Hepatocyte (in vitro differentiated cells): Measurements from ENCODE around the gene NOL9. TPM values are rescaled to one million over a fixed set of nuclear protein-coding genes. Genes with fewer than 3 reads are reported as not detected.

Source experiments
- DNase-seq: peaks from one replicate; pipeline ENCODE4 v3.0.0-alpha.2; 2016; ENCODE audit warnings: low spot score
- H2AFZ ChIP-seq: fragments of 200-600 bp; sonication (generic); 2 replicates; pipeline ENCODE4 v1.6.0; 2016; ENCODE audit warnings: antibody characterized with exemption, mild to moderate bottlenecking
- H3K27ac ChIP-seq: fragments of 200-600 bp; sonication (generic); 2 replicates; pipeline ENCODE4 v1.5.1; 2016; ENCODE audit warnings: mild to moderate bottlenecking
- H3K27me3 ChIP-seq: fragments of 200-600 bp; sonication (generic); 2 replicates; pipeline ENCODE4 v1.6.1; 2016
- H3K36me3 ChIP-seq: fragments of 200-600 bp; sonication (generic); replicated peaks from 2 replicates; pipeline ENCODE4 v1.5.1; 2016; ENCODE audit warnings: low read depth; ENCODE audit not compliant: insufficient read depth
- H3K4me1 ChIP-seq: fragments of 200-600 bp; sonication (generic); 2 replicates; pipeline ENCODE4 v1.5.1; 2016; ENCODE audit warnings: mild to moderate bottlenecking, moderate library complexity; ENCODE audit not compliant: insufficient read depth
- H3K4me2 ChIP-seq: fragments of 200-600 bp; sonication (generic); 2 replicates; pipeline ENCODE4 v1.6.0; 2016
- H3K4me3 ChIP-seq: fragments of 200-600 bp; sonication (generic); 2 replicates; pipeline ENCODE4 v1.5.1; 2016; ENCODE audit warnings: mild to moderate bottlenecking
- H3K79me2 ChIP-seq: fragments of 200-600 bp; sonication (generic); 2 replicates; pipeline ENCODE4 v1.6.0; 2017; ENCODE audit warnings: mild to moderate bottlenecking
- H3K9me2 ChIP-seq: fragments of 200-600 bp; sonication (generic); replicated peaks from 2 replicates; pipeline ENCODE4 v1.6.0; 2017; ENCODE audit warnings: mild to moderate bottlenecking; ENCODE audit not compliant: insufficient read depth
- H3K9me3 ChIP-seq: fragments of 200-600 bp; sonication (generic); 2 replicates; pipeline ENCODE4 v1.5.1; 2016; ENCODE audit warnings: low read depth, mild to moderate bottlenecking
- H4K20me1 ChIP-seq: fragments of 200-600 bp; sonication (generic); 2 replicates; pipeline ENCODE4 v1.6.0; 2016; ENCODE audit warnings: mild to moderate bottlenecking; ENCODE audit not compliant: insufficient read depth, poor library complexity, severe bottlenecking
- EZH2 ChIP-seq: fragments of 200-600 bp; sonication (generic); IDR thresholded peaks from 2 replicates; pipeline ENCODE4 v1.6.1; 2016; ENCODE audit warnings: antibody characterized with exemption, mild to moderate bottlenecking, borderline replicate concordance
- EZH2phosphoT487 ChIP-seq: fragments of 200-600 bp; sonication (generic); IDR thresholded peaks from one replicate; pipeline ENCODE4 v1.6.1; 2018; ENCODE audit warnings: antibody characterized with exemption, mild to moderate bottlenecking, low read depth, moderate library complexity; ENCODE audit not compliant: unreplicated experiment, severe bottlenecking
- WGBS: methylation state at CpG from one replicate; pipeline ENCODE4 v1.1.6; 2016; ENCODE audit warnings: low lambda C conversion rate; ENCODE audit errors: missing lambda C conversion rate; 5-methylcytosine and 5-hydroxymethylcytosine counted together
- polyA plus RNA-seq: library from polyadenylated mRNA; unstranded; fragments of >200 nt; fragmentation: Nextera tagmentation; extraction: Ambion mirVana; gene quantifications from 2 replicates; pipeline ENCODE4 v1.2.1, GENCODE V29; 2016
- total RNA-seq: library from RNA; depleted of rRNA; stranded (reverse); fragments of >200 nt; gene quantifications from 2 replicates; pipeline ENCODE4 v1.2.3, GENCODE V29; 2014
- TF ChIP-seq, protein P1 (sequence below): fragments of 200-600 bp; sonication (generic); IDR thresholded peaks from 2 replicates; pipeline ENCODE4 v1.5.1; 2016; ENCODE audit warnings: antibody characterized with exemption, mild to moderate bottlenecking; ENCODE audit not compliant: poor library complexity

The NOL9 gene
- total and polyA plus RNA-seq, 2 experiments from 2014 or later, result 13.7 to 21.6 TPM

DNA sequence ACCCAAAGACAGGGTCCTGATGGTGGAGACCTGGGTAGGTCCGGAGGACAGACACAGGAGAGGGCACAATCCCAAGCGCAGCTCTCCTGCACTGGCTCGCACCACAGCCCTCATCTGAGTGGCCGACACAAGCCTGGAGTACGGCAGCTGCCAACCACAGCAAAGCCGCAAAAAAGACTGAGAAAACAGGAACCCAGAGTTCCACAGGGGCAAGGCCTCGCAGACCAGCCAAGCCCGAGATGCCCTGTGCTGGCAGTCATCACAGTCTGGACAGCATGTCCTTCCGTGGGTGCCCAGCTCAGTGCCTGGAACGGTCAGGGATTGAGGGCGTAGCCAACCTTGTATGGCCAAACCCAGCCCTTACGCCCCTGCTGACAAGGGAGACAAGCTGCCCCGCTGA lies 36.9 kb upstream of the NOL9 start:
- H4K20me1 ChIP-seq, result peaks cover 3% of the 10 kb centered on the region
- H3K79me2 ChIP-seq, result peaks cover 1% of the 10 kb centered on the region
- 96% methylated on average over 13 of the region's 13 CpGs for WGBS
- no peak overlapping the region for H3K27ac ChIP-seq
- H3K4me1 ChIP-seq, result no peaks in the 10 kb centered on the region
- no peak overlapping the region for H3K4me2 ChIP-seq
- no peak for DNase-seq
- TF ChIP-seq, protein P1, sequence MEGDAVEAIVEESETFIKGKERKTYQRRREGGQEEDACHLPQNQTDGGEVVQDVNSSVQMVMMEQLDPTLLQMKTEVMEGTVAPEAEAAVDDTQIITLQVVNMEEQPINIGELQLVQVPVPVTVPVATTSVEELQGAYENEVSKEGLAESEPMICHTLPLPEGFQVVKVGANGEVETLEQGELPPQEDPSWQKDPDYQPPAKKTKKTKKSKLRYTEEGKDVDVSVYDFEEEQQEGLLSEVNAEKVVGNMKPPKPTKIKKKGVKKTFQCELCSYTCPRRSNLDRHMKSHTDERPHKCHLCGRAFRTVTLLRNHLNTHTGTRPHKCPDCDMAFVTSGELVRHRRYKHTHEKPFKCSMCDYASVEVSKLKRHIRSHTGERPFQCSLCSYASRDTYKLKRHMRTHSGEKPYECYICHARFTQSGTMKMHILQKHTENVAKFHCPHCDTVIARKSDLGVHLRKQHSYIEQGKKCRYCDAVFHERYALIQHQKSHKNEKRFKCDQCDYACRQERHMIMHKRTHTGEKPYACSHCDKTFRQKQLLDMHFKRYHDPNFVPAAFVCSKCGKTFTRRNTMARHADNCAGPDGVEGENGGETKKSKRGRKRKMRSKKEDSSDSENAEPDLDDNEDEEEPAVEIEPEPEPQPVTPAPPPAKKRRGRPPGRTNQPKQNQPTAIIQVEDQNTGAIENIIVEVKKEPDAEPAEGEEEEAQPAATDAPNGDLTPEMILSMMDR, result no peak
- TF ChIP-seq EZH2phosphoT487 (no peak), EZH2 (no peak)
- H3K4me3 ChIP-seq, result no peak overlapping the region
- H3K27me3 ChIP-seq, result no peaks in the 10 kb centered on the region
- no peaks in the 10 kb centered on the region for H3K9me3 ChIP-seq
- H3K36me3 ChIP-seq, result no peaks in the 10 kb centered on the region
- no peaks in the 10 kb centered on the region for H3K9me2 ChIP-seq
- no peak overlapping the region for H2AFZ ChIP-seq

DNA sequence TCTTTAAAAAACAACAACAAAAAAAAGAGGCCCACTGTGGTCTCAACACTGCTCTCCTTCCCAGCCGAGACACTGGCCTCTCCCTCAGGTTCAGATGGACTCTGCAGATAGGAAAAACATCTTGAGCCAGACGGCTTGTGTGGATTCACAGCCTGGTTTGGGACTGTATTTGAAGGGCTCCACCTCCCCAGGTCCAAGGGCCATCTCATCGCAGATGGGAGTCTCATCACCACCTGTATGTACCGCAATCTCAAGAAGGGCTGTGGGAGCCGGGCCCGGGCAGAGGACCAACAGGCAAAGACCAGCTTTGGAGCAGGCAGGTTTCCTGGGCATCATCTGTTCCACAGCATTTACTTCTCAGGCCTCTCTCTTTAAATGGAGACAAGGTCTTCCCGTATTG lies 35.7 kb upstream of the NOL9 start:
- Histone ChIP-seq H3K4me3 (no peak overlapping the region), H3K79me2 (no peaks in the 10 kb centered on the region), H3K27ac (no peak overlapping the region), H3K4me1 (no peaks in the 10 kb centered on the region), H3K27me3 (no peaks in the 10 kb centered on the region), H3K9me2 (no peaks in the 10 kb centered on the region), H3K4me2 (no peak overlapping the region), H3K36me3 (no peaks in the 10 kb centered on the region), H2AFZ (no peak overlapping the region), H3K9me3 (no peaks in the 10 kb centered on the region), H4K20me1 (peaks cover 3% of the 10 kb centered on the region)
- DNase-seq, result no peak
- 89% methylated on average over 7 of the region's 7 CpGs for WGBS
- TF ChIP-seq, protein P1, result no peak
- no peak for TF ChIP-seq EZH2phosphoT487
- no peak for TF ChIP-seq EZH2

DNA sequence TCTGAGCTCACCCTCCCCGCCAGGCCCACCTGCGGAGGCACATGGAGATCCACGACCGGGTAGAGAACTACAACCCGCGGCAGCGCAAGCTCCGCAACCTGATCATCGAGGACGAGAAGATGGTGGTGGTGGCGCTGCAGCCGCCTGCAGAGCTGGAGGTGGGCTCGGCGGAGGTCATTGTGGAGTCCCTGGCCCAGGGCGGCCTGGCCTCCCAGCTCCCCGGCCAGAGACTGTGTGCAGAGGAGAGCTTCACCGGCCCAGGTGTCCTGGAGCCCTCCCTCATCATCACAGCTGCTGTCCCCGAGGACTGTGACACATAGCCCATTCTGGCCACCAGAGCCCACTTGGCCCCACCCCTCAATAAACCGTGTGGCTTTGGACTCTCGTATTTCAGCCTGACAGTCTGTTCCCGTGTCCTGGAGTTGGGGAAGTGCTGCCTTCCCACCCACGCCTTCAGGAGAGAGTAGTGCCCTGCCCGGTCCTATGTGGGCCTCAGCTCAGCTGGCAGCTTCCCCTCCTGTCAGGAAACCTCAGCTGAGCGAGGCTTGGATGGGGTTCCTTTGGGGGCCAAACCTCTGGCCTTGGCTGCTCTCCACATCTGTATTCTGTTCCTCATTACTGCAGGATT lies 34.7 kb upstream of the NOL9 start:
- Histone ChIP-seq H3K4me3 (no peak overlapping the region), H3K27ac (no peak overlapping the region), H3K79me2 (peaks cover 8% of the 10 kb centered on the region), H3K36me3 (no peaks in the 10 kb centered on the region), H2AFZ (no peak overlapping the region), H3K9me2 (no peaks in the 10 kb centered on the region), H3K9me3 (no peaks in the 10 kb centered on the region), H3K4me1 (no peaks in the 10 kb centered on the region), H3K27me3 (no peaks in the 10 kb centered on the region), H3K4me2 (no peak overlapping the region), H4K20me1 (peaks cover 2% of the 10 kb centered on the region)
- DNase-seq, result no peak
- 85% methylated on average over 23 of the region's 24 CpGs for WGBS
- no peak for TF ChIP-seq EZH2
- TF ChIP-seq, protein P1, result no peak
- TF ChIP-seq EZH2phosphoT487, result no peak
